HUDEP-2 (cell line): ENCODE data around the gene PGRMC1.
"Not testable (repeated sequence)": the region's sequence is repeated elsewhere in the genome, so short reads cannot be mapped to it uniquely, and the experiment has no call there.

Experiments used
- DNase-seq, 76 experiments: peaks; one replicate each; lab custom pipeline; 2025; ENCODE audit not compliant: unreplicated experiment in 76 of 76; lab: John Stamatoyannopoulos, UW

Gene PGRMC1

GRCh38 chrX:119231936-119232445, 4.1 kb upstream of the PGRMC1 start:
- no peak for DNase-seq

DNA sequence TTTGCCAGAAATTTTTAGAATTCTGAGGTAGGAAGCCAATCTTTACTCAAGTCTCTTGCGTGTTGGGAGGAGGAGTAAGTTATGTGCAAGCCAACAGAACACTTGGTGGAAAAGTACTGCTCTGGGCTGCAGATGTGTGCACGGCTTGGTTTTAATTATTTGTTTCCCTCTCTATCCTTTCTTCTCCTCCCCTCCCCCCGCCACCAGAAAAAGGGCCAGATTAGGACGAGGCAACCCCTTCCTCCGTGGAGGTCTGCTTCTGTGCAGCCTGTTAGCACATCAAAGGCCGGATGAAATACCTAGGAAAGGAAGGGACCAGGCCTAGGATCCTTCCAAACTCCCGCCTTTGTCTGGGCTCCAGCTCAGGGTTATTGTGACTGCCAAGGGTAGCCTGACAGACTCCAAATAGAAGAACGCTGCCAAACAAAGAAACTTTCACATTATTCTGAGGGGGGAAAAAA, 1.0 kb upstream of the PGRMC1 start:
- DNase-seq: no peak

DNA sequence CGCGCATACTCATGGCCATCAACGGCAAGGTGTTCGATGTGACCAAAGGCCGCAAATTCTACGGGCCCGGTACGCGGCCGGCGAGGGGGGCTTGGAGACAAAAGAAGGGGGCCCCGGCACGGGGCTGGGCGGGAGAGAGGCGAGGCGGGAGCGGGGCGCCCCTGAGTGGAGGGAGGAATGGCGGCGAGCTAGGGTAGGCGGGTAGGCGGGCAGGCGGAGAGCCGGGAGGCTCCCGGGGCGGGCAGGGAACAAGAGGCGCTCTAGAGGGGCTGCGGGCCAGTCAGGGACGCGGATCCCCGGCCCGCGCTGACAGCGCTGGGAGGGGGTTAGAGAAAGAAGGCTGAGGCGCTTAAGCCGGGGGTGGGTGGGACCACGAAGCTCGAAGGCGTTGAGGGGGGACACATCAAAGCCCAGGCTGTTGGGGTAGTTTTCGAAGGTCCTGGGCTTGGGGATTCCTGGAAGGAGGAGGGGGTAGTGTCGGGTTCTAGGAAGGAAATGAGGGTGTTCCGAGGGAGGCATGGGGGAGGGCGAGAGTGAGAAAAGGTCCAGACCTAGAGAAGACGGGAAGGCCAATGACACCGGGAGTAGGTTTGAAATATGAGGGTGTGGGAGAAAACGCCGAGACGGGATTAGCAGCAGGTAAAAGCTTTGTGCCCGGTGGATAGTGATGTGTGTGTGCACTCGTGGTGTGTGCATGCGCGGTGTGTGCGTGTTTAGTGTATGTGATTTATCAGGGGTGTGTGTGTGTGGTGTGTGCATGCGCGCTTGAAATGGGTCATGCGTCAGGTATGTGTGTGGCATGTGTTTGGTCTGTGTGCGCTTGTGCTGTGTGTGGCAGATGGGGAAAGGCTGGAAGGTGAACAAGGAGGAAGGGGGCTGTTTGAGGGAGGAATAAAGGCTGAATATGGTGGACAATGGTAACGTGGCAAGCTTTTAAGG, 807 bp downstream of the PGRMC1 start:
- DNase-seq: peak in 13 of 76 experiments; percentile 0 to 30 (median 1)

DNA sequence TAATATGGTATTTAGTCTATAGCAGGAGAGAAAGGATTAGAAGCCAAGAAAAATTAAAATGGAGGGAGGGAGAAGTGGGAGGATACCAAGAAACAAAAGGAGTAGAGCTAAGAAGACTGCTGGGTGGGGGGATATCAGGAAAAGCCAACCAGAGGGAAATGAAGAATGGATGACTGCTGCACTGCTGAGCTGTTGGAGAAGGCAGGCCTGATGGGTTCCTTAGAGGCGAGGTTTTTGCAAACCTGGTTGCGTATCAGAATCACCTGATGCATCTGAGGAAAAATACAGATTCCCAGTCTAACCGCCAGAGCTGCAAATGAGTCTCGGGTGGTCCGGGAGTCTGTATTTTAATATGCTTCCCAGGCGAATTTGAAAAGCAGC, 1.5 kb downstream of the PGRMC1 start:
- no peak for DNase-seq

- no peak for DNase-seq
These were observed 2.5 kb downstream of the PGRMC1 start for GRCh38 chrX:119238557-119238956.

DNA sequence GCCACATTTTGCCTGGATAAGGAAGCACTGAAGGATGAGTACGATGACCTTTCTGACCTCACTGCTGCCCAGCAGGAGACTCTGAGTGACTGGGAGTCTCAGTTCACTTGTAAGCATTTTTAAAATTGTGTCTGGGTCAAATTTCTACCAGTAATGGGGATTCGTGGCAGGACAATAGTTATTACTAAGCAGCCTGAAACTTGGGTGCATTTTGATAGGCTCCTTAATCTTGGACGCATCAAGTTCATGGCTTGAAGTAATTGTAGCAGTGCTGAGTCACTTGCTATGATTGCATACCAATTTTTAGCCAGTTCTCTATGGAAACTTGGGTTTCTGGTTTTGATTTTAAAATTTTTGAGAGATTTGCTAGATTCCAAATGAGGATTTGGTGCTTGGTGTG, 4.3 kb downstream of the PGRMC1 start:
- DNase-seq: no peak

GRCh38 chrX:119247702-119248101, 11.6 kb downstream of the PGRMC1 start:
- DNase-seq: no peak

GRCh38 chrX:119249891-119250290, 13.8 kb downstream of the PGRMC1 start:
- no peak for DNase-seq

GRCh38 chrX:119251386-119251785, 15.3 kb downstream of the PGRMC1 start:
- no peak for DNase-seq

GRCh38 chrX:119252716-119253115, 16.6 kb downstream of the PGRMC1 start:
- DNase-seq: no peak

DNA sequence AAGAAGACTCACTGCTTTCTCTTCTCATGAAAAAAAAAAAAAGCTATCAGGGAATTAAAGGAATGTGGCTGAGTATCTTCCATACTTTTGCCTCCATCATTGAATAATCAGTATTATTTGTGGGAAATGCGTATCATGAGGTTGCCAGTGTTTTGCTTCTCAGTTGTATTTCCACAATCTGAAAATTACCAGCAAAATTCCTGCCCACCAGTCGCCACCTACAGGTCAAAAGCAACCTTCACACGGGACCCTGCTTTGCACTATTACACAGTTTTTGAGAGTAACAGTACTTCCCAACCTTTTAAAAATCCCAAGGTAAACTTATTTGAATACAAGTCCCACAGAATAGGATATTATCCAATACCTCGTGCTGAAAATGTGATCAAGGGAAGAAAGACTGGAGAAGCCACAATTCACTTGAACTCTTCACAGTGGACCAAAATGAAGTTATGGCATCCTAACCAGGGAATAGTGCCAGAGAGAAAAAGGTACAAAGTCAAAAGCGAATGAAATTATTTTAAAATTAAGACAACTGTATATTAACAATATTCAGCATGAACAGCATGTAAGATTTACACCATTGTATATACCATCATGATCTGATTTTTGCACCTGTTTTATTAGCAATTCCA, 30.4 kb downstream of the PGRMC1 start:
- DNase-seq: peak in 3 of 76 experiments; percentile 1 to 4 (median 1)

DNA sequence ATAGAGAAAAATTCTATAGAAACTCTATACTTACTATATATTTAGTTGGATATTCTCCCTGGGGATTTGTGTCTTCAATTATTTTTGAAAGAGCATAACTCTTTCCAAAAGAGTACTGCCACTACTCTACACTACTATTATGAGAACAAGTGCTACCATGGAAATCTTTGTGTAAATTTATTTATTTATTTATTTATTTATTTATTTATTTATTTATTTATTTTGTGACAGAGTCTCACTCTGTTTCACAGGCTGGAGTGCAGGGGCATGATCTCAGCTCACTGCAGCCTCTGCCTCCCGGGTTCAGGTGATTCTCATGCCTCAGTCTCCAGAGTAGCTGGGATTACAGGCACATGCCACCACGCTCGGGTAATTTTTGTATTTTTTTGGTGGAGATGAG, 31.0 kb downstream of the PGRMC1 start:
- not testable (repeated sequence) for DNase-seq

DNA sequence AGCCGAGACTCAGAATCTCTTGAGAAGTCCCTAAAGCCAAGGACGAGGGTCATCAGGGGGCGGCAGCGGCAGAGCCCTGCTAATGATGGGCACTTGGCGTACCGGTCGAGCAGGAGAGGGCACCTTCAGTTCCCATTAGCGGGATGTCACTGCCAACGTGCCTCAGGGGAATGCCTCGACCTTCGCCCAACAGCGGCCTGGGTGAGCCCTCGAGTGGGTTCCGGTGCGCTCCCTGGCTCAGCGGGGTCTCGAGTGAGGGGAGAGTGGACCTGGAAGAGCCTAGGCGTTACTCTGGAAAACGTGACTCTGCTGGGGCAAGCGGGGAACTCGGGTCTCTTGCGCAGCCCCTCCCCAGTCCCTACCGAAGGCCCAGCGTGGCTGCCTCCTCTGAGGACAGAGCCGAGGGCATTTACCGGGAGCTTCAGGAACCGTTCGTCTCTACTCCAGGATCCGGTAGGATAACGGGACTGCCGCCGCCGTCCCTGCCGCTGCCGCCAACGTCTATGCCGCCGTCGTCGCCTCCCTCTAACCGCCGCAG, 36.9 kb downstream of the PGRMC1 start:
- DNase-seq: no peak

DNA sequence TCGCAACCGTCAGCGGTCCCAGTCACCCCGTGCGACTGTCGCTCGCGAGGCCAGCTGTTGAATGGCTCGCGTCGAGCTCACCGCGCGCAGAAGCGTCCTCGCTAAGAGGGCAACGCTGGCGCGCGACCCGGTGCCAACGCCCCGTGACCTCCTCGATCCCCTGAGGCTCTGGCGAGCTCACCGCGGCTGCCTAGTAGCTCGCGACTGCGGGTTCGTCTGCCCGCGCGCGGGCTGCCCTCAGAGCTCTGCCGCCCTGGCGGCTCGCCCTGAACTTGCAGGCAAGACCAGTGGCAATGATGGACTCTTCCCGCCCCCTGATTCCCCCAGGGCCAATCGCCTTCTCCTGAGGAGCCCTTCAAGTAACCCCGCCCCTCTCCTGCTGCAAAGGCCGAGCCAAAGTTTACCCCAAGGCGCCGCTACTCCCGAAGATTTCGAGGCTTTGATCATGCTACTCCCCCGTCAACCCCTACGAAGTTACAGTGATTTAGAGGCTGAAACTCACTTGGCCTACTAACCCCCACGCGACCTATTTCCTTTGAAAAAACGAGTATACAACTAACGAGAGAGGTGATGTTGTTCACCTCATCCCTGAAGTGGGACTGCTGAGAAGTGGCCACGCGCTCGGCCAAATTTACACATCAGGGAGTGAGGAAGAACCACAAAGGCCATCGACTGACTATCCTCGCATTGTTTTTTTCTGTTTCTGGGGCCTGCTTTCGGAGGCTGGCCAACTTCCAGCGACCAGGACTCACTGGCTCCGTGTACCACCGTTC, 37.5 kb downstream of the PGRMC1 start:
- DNase-seq: peak in 68 of 76 experiments; percentile 0 to 80 (median 52)

- not testable (repeated sequence) for DNase-seq
These were observed 46.3 kb downstream of the PGRMC1 start for GRCh38 chrX:119282347-119282746.

DNA sequence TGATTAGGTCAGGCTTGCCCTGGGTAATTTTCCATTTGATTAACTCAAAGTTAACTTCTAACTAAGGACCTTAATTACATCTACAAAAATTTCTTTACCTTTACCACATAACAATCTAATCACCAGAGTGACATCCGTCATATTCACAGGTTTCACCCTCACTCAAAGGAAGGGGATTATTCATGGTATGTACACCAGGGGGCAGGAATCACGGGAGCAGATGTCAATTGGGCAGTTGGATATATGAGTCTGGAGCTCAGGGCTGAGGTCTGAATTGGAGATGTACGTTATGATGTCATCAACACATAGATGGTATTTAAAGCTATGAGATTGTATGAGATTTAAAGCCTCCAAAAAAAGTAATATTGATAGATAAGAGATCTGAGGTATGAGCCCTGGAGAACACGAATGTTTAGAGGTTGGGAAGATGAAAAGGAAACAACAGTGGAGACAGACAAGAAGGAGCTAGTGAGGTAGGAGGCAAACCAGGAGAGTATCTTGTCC, 52.9 kb downstream of the PGRMC1 start:
- no peak for DNase-seq

DNA sequence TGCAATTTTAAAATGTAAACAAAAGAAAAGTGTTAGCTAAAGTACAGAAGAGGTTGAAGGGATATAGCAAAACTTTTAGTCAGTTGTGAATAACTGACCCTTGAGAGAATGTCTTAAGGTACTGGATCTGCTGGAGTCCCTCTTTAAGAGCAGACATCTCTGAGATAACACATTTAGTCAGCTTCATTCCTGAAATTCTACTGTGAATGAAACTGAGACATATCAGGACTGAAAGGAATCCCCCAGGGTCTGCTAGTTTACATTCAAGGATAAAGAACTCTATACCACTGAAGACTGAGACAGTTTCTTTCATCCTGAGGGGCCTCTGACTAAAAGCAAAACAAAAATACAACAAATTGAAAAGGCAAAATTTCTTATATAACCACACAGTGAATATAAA, 54.4 kb downstream of the PGRMC1 start:
- no peak for DNase-seq

- DNase-seq: not testable (repeated sequence)
These were observed 55.2 kb downstream of the PGRMC1 start for GRCh38 chrX:119291246-119291645.

GRCh38 chrX:119292445-119292844, 56.4 kb downstream of the PGRMC1 start:
- peak in 1 of 76 experiments; percentile 0 for DNase-seq
